HG03060 (cell line): ENCODE results near the gene CCR7.
"Not testable (repeated sequence)": the region's sequence is repeated elsewhere in the genome, so short reads cannot be mapped to it uniquely, and the experiment has no call there.

Experiments
- ATAC-seq: cut with Tn5 transposase; IDR thresholded peaks from one replicate; pipeline ENCODE4 v1.9.1; 2021; ENCODE audit warnings: low read depth, moderate number of reproducible peaks; ENCODE audit not compliant: unreplicated experiment

The CCR7 gene

DNA sequence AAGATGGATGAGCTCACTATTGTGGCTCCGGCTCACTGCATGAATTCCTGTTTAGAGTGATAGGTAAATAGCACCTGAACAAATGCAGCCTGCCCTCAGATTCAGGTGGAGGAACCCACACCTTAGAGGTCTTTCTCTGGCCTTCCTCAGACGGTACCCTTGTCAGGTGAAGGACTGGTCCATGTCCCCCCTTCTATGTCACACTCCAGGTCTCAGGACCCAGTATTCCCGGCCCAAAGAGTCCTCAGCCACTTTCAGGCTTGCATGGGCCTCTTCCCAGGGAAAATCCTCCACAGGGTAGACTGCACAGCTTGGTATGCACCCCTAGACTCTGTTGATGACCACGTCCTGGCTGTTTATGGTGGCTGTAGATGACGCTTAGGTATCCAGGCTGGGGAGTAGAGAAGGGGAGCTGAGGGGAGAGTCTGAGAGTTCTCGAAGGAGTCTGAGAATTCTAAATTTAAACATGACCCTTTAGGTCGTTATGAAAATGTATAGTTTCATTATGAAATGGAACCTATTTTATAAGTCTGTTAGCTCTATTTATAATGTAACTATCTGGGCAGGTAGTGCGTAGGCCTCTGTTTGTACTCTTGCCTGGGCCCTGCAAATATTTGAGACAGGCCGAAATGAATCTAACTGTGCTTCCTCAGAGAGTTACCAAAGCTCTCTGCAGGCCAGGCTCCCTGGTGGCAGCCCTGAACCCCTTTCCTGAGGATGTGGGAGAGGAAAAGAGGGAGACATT lies 32.5 kb upstream of the CCR7 start:
- ATAC-seq, result no peak

GRCh38 chr17:40597156-40597555 lies 31.9 kb upstream of the CCR7 start:
- no peak for ATAC-seq

GRCh38 chr17:40596261-40596919 lies 31.1 kb upstream of the CCR7 start:
- no peak for ATAC-seq

GRCh38 chr17:40590742-40591141 lies 25.5 kb upstream of the CCR7 start:
- no peak for ATAC-seq

- no peak for ATAC-seq
These were observed 23.3 kb upstream of the CCR7 start for GRCh38 chr17:40588552-40588951.

DNA sequence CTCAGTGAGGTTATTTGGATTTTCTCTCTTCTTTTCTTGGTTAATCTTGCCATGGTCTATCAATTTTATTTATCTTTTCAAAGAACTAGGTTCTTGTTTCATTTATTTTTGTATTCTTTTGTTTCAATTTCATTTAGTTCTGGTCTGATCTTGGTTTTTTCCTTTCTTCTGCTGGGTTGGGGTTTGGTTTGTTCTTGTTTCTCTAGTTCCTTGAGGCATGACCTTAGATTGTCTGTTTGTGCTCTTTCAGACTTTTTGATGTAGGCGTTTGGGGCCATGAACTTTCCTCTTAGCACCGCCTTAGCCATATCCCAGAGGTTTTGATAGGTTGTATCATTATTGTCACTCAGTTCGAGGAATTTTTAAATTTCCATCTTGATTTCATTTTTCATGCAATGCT lies 21.0 kb upstream of the CCR7 start:
- not testable (repeated sequence) for ATAC-seq

- ATAC-seq, result not testable (repeated sequence)
These were observed 19.7 kb upstream of the CCR7 start for GRCh38 chr17:40584950-40585349.

- ATAC-seq, result peak; percentile 76
These were observed 17.1 kb upstream of the CCR7 start for GRCh38 chr17:40582328-40582901.

GRCh38 chr17:40580140-40580539 lies 14.9 kb upstream of the CCR7 start:
- no peak for ATAC-seq

DNA sequence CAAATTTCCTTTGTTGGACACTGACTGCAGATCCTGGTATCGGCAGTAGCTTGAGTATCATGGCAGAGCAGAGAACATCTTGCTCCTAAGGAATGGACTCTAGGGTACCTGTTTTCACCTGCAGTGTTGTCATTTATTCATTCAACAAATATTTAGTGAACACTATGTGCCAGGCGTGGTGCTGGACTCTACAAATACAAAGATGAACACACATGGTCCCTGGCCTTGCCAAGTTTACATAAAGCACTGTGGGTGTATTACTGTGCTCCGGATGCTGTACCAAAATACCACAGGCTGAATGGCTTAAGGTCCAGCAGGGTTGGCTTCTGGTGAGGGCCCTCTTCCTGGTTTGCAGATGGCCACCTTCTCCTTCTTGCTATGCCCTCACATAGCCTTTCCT lies 14.2 kb upstream of the CCR7 start:
- ATAC-seq, result no peak

GRCh38 chr17:40577611-40578065 lies 12.4 kb upstream of the CCR7 start:
- ATAC-seq, result peak; percentile 50

GRCh38 chr17:40576113-40576740 lies 11.0 kb upstream of the CCR7 start:
- no peak for ATAC-seq

DNA sequence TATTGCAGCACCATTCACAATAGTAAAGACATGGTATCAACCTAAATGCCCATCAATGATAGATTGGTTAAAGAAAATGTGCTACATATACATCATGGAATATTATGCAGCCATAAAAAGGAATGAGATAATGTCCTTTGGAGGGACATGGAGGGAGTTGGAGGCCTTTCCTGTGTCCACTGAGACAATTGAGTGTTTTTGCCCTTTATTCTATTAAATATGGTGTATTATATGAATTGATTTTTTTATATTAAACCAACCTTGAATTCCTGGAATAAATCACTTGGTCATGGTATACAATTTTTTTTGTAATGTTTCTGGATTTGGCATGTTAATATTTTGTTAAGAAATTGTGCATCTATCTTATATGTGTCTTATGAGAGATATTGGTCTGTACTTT lies 9.0 kb upstream of the CCR7 start:
- ATAC-seq, result no peak

- not testable (repeated sequence) for ATAC-seq
These were observed 7.1 kb upstream of the CCR7 start for GRCh38 chr17:40572245-40572993.

- ATAC-seq, result no peak
These were observed 3.0 kb upstream of the CCR7 start for GRCh38 chr17:40568074-40568836.

DNA sequence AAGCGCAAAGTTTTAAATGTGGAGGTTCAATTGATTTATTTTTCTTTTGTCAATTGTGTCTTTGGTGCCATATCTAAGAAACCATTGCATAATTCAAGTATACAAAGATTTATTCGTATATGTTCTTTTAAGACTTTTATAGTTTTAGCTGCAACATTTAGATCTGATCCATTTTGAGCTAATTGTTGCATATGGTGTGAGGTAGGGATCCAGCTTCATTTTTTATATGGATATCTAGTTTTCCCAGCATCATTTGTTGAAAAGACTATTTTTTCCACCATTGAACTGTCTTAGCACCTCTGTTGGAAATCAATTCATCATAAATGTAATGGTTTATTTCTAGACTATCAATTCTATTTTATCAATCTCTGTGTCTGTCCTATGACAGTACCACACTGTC lies 2.1 kb upstream of the CCR7 start:
- ATAC-seq, result no peak

GRCh38 chr17:40565769-40566409 lies 617 bp upstream of the CCR7 start:
- ATAC-seq, result no peak

- no peak for ATAC-seq
These were observed 933 bp downstream of the CCR7 start for GRCh38 chr17:40564195-40564882.
